NCI-H1048 (cell line): ENCODE measurements around the gene DOK5.
"Not testable (repeated sequence)": the region's sequence is repeated elsewhere in the genome, so short reads cannot be mapped to it uniquely, and the experiment has no call there.

ENCODE experiments used
- DNase-seq: peaks from one replicate; lab custom pipeline; 2025; lab: John Stamatoyannopoulos, UW

The DOK5 gene

GRCh38 chr20:54475334-54476168, at the start of gene DOK5:
DOK5 (plus strand) TSS chr20:54475593; CDS start chr20:54475947, 354 bp downstream.
- DNase-seq: no peak

DNA sequence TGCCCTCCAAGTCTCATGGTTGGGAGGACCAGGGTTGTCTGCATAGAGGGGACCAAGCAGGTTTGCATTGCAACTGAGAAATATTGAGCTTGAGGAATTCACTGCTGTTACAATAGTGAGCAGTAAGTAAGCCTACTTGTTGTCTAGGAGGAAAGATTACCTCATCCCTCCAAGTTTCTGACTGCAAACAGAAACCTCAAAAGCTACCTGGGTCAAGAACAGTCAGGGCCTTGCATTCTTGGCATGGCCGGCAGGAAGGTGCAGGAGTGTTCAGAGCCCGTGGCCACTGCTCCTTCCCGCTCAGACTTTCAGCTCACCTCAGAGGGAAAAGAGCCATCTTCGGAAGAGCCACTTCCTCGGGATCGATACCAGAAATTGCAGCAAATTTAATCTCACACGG, 46.0 kb upstream of the DOK5 start:
- DNase-seq: no peak

GRCh38 chr20:54431156-54431944, 44.0 kb upstream of the DOK5 start:
- DNase-seq: no peak

DNA sequence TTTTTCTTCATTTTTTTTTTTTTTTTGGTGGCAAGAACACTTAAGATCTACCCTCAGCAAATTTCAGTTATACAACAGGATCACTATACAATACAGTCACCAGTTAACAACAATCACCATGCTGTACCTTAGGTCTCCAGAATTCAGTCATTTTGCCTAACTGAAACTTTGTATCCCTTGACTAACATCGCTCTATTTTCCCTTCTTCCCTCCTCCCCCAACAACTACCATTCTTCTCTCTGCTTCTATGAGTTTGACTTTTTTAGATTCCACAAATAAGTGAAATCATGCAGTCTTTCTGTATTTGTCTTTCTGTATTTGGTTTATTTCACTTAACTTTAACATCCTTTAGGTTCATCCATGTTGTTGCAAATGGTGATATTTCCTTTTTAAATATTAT, 42.4 kb upstream of the DOK5 start:
- DNase-seq: no peak

DNA sequence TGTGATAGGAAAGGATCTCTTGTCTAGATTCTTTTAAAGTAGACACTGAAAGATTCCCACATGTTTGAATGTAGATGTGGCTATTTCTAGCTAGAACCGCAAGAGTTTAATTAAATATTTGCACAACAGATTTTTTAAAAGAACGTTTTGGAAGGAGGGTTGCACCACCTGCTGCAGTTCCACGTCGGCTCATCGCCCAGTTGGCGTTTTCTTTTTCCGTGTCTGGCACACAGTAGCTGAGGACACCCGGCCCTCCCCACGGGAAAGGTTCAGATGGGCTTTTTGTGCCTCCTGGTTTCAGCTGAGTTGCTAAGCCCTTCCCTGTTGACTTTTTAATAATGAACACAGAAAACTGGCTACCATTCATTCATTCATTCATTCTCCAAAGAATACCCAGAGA, 41.8 kb upstream of the DOK5 start:
- no peak for DNase-seq

DNA sequence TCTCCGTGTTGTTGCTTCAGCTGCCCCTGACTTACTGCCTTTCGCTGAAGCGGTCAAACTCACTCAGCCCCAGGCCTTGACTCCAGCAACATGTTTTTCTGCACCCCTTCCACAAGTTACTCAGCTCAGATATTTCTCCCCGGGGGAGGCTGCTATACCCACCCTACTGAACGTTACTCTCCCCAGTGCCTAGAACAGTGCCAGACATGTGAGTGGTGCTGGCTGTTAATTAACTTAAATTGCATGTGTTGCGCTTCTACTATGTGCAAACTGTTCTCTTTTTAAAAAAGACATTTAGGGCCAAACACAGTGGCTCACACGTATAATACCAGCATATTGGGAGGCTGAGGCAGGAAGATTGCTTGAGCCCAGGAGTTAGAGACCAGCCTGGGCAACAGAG, 41.2 kb upstream of the DOK5 start:
- DNase-seq: no peak

- DNase-seq: no peak
Measured at GRCh38 chr20:54435015-54435414, 40.4 kb upstream of the DOK5 start.

GRCh38 chr20:54436410-54436809, 39.0 kb upstream of the DOK5 start:
- DNase-seq: not testable (repeated sequence)

- DNase-seq: no peak
Measured at GRCh38 chr20:54438166-54438565, 37.2 kb upstream of the DOK5 start.

- no peak for DNase-seq
Measured at GRCh38 chr20:54450207-54450606, 25.2 kb upstream of the DOK5 start.

DNA sequence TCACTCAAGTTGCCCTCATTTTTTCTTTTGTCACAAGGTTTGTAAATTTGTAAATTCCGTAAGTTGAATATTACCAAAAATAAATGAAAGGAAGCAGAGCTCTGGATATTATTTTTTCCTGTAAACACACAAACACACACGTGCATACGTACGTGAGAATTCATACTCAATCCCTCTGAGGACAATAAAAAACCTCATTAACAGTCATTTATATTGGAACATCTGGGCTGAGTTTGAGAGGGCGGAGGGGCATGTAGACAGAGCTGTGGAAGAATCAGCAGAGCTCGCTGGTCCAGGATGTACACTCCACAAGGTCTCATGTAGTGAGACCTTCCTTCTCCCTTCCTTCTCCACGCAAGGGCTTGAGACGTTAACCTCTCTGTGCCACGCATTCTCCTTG, 24.2 kb upstream of the DOK5 start:
- DNase-seq: no peak

GRCh38 chr20:54452277-54452676, 23.1 kb upstream of the DOK5 start:
- DNase-seq: no peak

GRCh38 chr20:54454982-54455381, 20.4 kb upstream of the DOK5 start:
- no peak for DNase-seq

GRCh38 chr20:54456423-54456822, 19.0 kb upstream of the DOK5 start:
- no peak for DNase-seq

DNA sequence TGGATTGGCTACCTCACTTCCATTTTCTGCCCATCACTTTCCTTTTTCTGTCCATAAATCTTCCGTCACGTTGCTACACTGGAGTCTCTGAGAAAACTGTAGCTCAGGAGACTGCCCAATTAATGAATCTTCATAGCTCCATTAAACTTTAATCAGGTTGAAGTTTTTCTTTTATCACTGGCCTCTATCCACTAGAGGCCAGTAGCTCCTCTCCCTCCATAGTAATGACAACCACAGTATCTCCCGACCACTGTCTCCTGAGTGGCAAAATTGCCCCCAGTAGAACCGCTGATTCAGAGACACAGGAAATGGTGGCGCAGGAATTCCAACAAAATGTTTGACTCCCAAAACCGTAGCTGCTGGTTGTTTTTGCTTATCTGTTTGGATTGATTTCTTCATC, 18.4 kb upstream of the DOK5 start:
- DNase-seq: no peak

- no peak for DNase-seq
Measured at GRCh38 chr20:54458219-54458618, 17.2 kb upstream of the DOK5 start.

DNA sequence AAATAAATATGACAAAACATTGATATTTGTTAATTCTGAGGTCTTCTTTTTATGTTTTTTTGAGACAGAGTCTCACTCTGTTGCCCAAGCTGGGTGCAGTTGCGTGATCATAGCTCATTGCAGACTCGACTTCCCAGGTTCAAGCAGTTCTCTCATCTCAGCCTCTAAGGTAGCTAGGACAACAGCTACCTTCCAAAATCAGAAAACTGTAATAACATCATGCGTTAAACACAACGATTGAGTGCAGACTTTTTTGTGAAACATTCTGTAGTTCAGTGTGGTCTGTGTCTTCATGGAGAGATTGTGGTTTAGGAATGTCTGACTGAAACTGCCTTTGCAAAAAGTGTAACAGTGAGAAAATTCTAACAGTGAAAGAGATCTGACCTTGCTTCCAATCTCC, 16.1 kb upstream of the DOK5 start:
- DNase-seq: no peak

GRCh38 chr20:54464003-54464402, 11.4 kb upstream of the DOK5 start:
- no peak for DNase-seq

DNA sequence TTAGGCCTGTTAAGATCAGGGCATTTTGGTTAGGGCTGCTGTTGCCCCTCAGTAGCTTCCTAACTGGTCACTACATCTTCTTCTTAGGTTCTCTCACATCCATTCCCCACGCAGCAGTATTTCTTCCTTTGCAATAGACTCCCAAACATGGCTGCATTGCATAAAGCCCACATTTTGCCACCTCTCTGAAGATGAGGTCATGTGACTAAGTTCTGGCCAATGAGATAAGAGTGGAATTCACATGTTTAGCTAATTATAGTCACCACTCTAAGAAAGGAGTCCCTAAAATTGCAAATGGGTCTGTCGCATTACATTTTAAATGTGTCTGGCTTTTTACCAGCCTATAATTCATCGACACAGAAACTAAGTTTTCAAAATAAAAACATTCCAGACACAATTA, 9.3 kb upstream of the DOK5 start:
- no peak for DNase-seq

GRCh38 chr20:54467622-54468021, 7.8 kb upstream of the DOK5 start:
- DNase-seq: no peak

DNA sequence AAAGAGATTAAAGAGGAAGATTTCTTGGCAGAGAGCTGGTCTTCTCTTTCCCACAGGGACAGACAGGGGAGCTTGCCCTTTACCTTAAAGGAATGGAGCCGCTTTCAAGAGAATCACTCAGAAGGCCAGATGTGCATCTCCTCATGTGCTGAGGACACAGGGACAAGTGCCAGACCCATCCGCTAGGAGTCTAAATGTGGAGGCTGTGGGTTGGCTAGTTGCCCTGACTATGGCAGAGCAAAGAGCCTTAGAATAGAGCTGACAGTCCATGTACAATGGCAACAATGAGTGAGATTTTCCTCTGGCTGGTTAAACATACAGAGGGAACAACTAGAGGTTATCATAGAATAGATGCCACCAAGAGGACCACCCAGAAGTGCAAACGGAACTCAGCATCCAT, 7.3 kb upstream of the DOK5 start:
- no peak for DNase-seq

- DNase-seq: no peak
Measured at GRCh38 chr20:54469293-54469692, 6.1 kb upstream of the DOK5 start.

DNA sequence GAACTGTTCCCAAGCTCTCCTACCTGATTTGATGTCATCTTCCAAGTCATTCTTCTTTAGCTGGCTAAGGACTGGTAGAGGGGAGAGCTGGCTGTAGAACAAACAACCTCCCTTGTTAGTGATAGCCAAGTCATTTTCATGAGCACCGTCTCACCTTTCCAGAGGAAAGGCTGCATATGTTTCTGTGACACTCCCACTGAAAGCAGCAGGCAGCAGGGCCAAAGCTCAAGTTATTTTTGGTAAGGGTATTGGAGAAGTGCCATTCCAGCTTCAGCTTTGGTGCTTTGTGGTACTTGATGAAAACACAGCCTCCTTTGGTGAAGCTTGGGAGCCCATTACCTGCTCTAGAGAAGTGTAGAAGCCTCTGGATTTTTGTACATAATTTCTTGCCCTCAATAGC, 5.4 kb upstream of the DOK5 start:
- no peak for DNase-seq
